Left lung (tissue), 10 donors: ENCODE results near the gene LBH. TPM values are rescaled to one million over a fixed set of nuclear protein-coding genes. Genes with fewer than 3 reads are reported as not detected.

Experiments used
- ATAC-seq: fragments of 200-7000 bp; cut with Tn5 transposase; one replicate; pipeline ENCODE4 v1.9.1; 2020; ENCODE audit warnings: moderate library complexity
- DNase-seq, 4 donors: peaks; one replicate each; pipeline ENCODE4 v3.0.0-alpha.2; 2013 to 2020
- H3K27ac ChIP-seq, 2 donors: fragments of 200-600 bp; sonication (generic) in 1 of 2; one replicate each; pipeline versions ENCODE4 v1.5.0 to v1.8.0; 2020 to 2021
- H3K27me3 ChIP-seq, 2 donors: fragments of 200-600 bp; sonication (generic) in 1 of 2; one replicate each; pipeline versions ENCODE4 v1.5.0 to v1.8.0; 2020 to 2021
- H3K36me3 ChIP-seq, 2 donors: fragments of 200-600 bp; sonication (generic) in 1 of 2; one replicate each; pipeline versions ENCODE4 v1.5.0 to v1.8.0; 2020 to 2021
- H3K4me1 ChIP-seq, 2 donors: fragments of 200-600 bp; one replicate each; pipeline ENCODE4 v1.8.0; 2021
- H3K4me3 ChIP-seq, 2 donors: fragments of 200-600 bp; sonication (generic) in 1 of 2; one replicate each; pipeline versions ENCODE4 v1.5.0 to v1.8.0; 2020 to 2021; ENCODE audit warnings: mild to moderate bottlenecking in 1 of 2
- H3K9me3 ChIP-seq, 2 donors: fragments of 200-600 bp; sonication (generic) in 1 of 2; one replicate each; pipeline versions ENCODE4 v1.5.0 to v1.8.0; 2020 to 2021
- intact Hi-C, 2 donors: fragments of 100-400 bp; cut with DNase I; formaldehyde crosslinking; loops; one replicate each; pipeline versions ENCODE4 v1.11.2 to v1.14.2; 2022
- polyA plus RNA-seq, 6 donors: library from polyadenylated mRNA; unstranded; fragments of 120-200 nt; gene quantifications; one replicate each; pipeline ENCODE4 v1.2.1, GENCODE V29; 2013; ENCODE audit not compliant: insufficient read length in 6 of 6
- total RNA-seq, 2 donors: library from RNA; stranded (reverse); fragmentation: NEBNext Ultra II Directional; extraction: Animal tissue kit (Norgen Biotek cat#: 25700); gene quantifications; one replicate each; pipeline ENCODE4 v1.2.1, GENCODE V29; 2021
- TF ChIP-seq, protein P1 (sequence below), 2 donors: fragments of 200-600 bp; sonication (generic) in 1 of 2; IDR thresholded peaks; one replicate each; pipeline versions ENCODE4 v1.5.0 to v1.8.0; 2021; ENCODE audit warnings: antibody characterized with exemption in 2 of 2
- donor health status: DM: no; HTN: yes; CAD: no.
- donor health status: DM: no; HTN: no; CAD: no.

LBH gene
- total and polyA plus RNA-seq, 8 donors, result 93.6 to 256 (median 124) TPM

- DNase-seq (peak in 2 of 4 donors; percentile 36 to 58), ATAC-seq (peak; percentile 68)
- H3K4me1 ChIP-seq, result peaks cover 4 to 30% of the 10 kb centered on the region in 2 donors
- no peaks in the 10 kb centered on the region for H3K9me3 ChIP-seq
- TF ChIP-seq, protein P1, sequence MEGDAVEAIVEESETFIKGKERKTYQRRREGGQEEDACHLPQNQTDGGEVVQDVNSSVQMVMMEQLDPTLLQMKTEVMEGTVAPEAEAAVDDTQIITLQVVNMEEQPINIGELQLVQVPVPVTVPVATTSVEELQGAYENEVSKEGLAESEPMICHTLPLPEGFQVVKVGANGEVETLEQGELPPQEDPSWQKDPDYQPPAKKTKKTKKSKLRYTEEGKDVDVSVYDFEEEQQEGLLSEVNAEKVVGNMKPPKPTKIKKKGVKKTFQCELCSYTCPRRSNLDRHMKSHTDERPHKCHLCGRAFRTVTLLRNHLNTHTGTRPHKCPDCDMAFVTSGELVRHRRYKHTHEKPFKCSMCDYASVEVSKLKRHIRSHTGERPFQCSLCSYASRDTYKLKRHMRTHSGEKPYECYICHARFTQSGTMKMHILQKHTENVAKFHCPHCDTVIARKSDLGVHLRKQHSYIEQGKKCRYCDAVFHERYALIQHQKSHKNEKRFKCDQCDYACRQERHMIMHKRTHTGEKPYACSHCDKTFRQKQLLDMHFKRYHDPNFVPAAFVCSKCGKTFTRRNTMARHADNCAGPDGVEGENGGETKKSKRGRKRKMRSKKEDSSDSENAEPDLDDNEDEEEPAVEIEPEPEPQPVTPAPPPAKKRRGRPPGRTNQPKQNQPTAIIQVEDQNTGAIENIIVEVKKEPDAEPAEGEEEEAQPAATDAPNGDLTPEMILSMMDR (IDR thresholded peaks at IDR 0.05), result no peak
- H3K27me3 ChIP-seq, result no peaks in the 10 kb centered on the region
- intact Hi-C loops, result loop anchor here in 1 of 2 donors (10.0 kb wide), 1 partner anchor 501 kb away; no protein-coding TSS in a partner anchor
- no peak overlapping the region for H3K4me3 ChIP-seq
- H3K27ac ChIP-seq, result no peak overlapping the region
- no peaks in the 10 kb centered on the region for H3K36me3 ChIP-seq
Observed at GRCh38 chr2:30204281-30204680, 27.1 kb upstream of the LBH start.

DNA sequence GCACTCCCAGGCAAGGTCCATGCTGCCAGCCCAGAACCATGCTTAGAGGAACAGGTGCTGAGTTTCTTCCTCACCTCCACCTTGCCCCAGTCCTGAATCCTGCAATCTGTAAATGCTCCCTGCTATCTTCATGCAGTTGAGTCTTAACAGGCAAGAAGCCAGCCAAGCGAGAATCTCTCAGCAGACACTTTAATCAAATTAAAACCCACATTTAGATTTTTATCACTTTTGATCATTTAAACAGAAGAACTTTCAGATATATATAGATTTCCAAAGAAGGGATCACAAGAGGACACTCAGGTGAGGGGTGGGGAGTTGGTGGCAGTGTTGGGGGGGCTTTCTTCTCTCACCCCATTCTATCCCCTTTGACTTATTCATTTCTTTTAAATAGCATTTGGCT lies 25.9 kb upstream of the LBH start:
- H3K27me3 ChIP-seq, result no peaks in the 10 kb centered on the region
- DNase-seq (no peak), ATAC-seq (no peak)
- H3K9me3 ChIP-seq, result no peaks in the 10 kb centered on the region
- no peak overlapping the region for H3K4me3 ChIP-seq
- H3K36me3 ChIP-seq, result no peaks in the 10 kb centered on the region
- H3K27ac ChIP-seq, result no peak overlapping the region
- TF ChIP-seq, protein P1 (IDR thresholded peaks at IDR 0.05), result no peak
- peaks cover 4 to 30% of the 10 kb centered on the region in 2 donors for H3K4me1 ChIP-seq
- intact Hi-C loops, result loop anchor here (5.0 to 10.0 kb wide), 2 partner anchors 499 to 502 kb away; no protein-coding TSS in a partner anchor

- TF ChIP-seq, protein P1 (IDR thresholded peaks at IDR 0.05), result no peak
- intact Hi-C loops, result loop anchor here (5.0 to 10.0 kb wide), 2 partner anchors 498 to 501 kb away; no protein-coding TSS in a partner anchor
- no peaks in the 10 kb centered on the region for H3K36me3 ChIP-seq
- H3K4me1 ChIP-seq, result peaks cover 4 to 29% of the 10 kb centered on the region in 2 donors
- ATAC-seq (peak; percentile 68), DNase-seq (no peak)
- no peak overlapping the region for H3K4me3 ChIP-seq
- no peaks in the 10 kb centered on the region for H3K27me3 ChIP-seq
- H3K27ac ChIP-seq, result no peak overlapping the region
- no peaks in the 10 kb centered on the region for H3K9me3 ChIP-seq
Observed at GRCh38 chr2:30206461-30207430, 24.6 kb upstream of the LBH start.

GRCh38 chr2:30208453-30208852 lies 22.9 kb upstream of the LBH start:
- DNase-seq (peak in 2 of 4 donors; percentile 53 to 79), ATAC-seq (peak; percentile 93)
- intact Hi-C loops, result loop anchor here (5.0 to 10.0 kb wide), 2 partner anchors 496 to 499 kb away; no protein-coding TSS in a partner anchor
- Histone ChIP-seq H3K9me3 (no peaks in the 10 kb centered on the region), H3K27me3 (no peaks in the 10 kb centered on the region), H3K4me3 (no peak overlapping the region), H3K4me1 (peaks cover 4 to 14% of the 10 kb centered on the region in 2 donors), H3K27ac (no peak overlapping the region), H3K36me3 (no peaks in the 10 kb centered on the region)
- TF ChIP-seq, protein P1 (IDR thresholded peaks at IDR 0.05), result peak; percentile 83 to 92

DNA sequence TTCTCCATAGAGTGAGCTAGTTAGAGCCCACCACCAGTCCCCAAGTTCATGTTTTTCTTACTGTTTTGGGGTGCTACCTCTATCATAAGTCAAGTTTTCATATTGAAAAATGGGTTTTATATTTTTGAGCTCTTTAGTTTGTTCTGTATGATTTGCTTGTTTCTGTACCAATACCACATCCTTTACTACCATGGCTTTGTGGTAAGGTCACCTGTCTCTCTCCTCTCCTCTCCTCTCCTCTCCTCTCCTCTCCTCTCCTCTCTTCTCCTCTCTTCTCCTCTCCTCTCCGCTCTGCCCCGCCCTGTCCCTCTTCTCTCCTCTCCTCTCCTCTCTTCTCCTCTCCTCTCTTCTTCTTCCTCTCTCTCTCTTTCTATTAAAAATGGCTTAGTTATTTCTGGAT lies 22.1 kb upstream of the LBH start:
- ATAC-seq (no peak), DNase-seq (no peak)
- TF ChIP-seq, protein P1 (IDR thresholded peaks at IDR 0.05), result no peak
- Histone ChIP-seq H3K9me3 (no peaks in the 10 kb centered on the region), H3K27me3 (no peaks in the 10 kb centered on the region), H3K27ac (no peak overlapping the region), H3K4me1 (peaks cover 4 to 14% of the 10 kb centered on the region in 2 donors), H3K4me3 (no peak overlapping the region), H3K36me3 (no peaks in the 10 kb centered on the region)
- intact Hi-C loops, result loop anchor here (5.0 to 10.0 kb wide), 2 partner anchors 496 to 498 kb away; no protein-coding TSS in a partner anchor
